HCT116 (cell line): ENCODE results near the gene ZNF783.

ENCODE experiments used
- CEBPB ChIP-seq: IDR thresholded peaks from 2 replicates; pipeline ENCODE4 v1.6.1; 2012; ENCODE audit warnings: low read depth
- EZH2 ChIP-seq: fragments of 200-600 bp; sonication (generic); IDR thresholded peaks from 2 replicates; pipeline ENCODE4 v1.6.1; 2017; ENCODE audit warnings: antibody characterized with exemption, mixed run types
- EZH2phosphoT487 ChIP-seq: fragments of 200-600 bp; IDR thresholded peaks from 2 replicates; pipeline ENCODE4 v1.6.1; 2018; ENCODE audit warnings: antibody characterized with exemption, borderline replicate concordance
- POLR2A ChIP-seq: IDR thresholded peaks from 2 replicates; pipeline ENCODE4 v1.7.0; 2011; ENCODE audit warnings: borderline replicate concordance; ENCODE audit not compliant: insufficient read depth, insufficient read length; ENCODE audit errors: extremely low read depth
- SP1 ChIP-seq: IDR thresholded peaks from 2 replicates; pipeline ENCODE4 v1.6.1; 2012; ENCODE audit warnings: low read depth
- YY1 ChIP-seq: IDR thresholded peaks from 2 replicates; pipeline ENCODE4 v1.6.1; 2011; ENCODE audit warnings: low read length, low read depth, moderate library complexity, mild to moderate bottlenecking; ENCODE audit not compliant: insufficient replicate concordance; ENCODE audit errors: extremely low read depth
- TF ChIP-seq, protein P1 (sequence below): IDR thresholded peaks from 2 replicates; pipeline ENCODE4 v1.6.1; 2012
- TF ChIP-seq, protein P2 (sequence below), 3 experiments: fragments of 200-600 bp in 1 of 3; sonication (generic) in 1 of 3; IDR thresholded peaks in 2 of 3; conservative IDR thresholded peaks in 1 of 3; 2 replicates each; pipeline ENCODE4 v1.5.1; 2012 to 2017; ENCODE audit warnings: low read depth in 2 of 3, low read length in 2 of 3, antibody characterized with exemption in 1 of 3, borderline replicate concordance in 1 of 3, control low read depth in 1 of 3, mild to moderate bottlenecking in 1 of 3, mixed read lengths in 1 of 3, mixed run types in 1 of 3, moderate library complexity in 1 of 3; ENCODE audit not compliant: insufficient read depth in 1 of 3

DNA sequence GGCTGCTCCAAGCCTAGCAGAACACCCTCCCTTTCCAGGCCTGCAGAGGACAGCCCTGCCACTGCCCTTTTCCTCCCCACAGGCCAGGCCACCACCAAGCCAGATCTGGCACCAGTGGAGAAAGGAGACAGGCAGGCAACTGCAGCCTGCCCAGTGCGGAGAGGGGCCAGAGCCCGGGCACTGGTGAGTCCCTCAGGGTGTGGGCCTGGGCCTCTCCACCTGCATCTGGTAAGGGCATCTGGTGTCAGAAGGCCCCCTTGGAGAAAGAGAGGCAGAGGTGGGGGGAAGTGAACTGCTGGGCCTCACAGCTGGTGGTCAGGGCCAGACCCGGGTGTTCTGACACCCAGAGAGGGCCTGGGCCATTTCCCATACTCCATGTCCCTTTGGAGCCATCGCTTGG is 27.9 kb downstream of the ZNF783 start:
- no peak for TF ChIP-seq CEBPB
- no peak for TF ChIP-seq YY1
- TF ChIP-seq, protein P1, sequence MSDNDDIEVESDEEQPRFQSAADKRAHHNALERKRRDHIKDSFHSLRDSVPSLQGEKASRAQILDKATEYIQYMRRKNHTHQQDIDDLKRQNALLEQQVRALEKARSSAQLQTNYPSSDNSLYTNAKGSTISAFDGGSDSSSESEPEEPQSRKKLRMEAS = no peak
- TF ChIP-seq POLR2A = no peak
- TF ChIP-seq EZH2phosphoT487 = no peak
- TF ChIP-seq, protein P2, sequence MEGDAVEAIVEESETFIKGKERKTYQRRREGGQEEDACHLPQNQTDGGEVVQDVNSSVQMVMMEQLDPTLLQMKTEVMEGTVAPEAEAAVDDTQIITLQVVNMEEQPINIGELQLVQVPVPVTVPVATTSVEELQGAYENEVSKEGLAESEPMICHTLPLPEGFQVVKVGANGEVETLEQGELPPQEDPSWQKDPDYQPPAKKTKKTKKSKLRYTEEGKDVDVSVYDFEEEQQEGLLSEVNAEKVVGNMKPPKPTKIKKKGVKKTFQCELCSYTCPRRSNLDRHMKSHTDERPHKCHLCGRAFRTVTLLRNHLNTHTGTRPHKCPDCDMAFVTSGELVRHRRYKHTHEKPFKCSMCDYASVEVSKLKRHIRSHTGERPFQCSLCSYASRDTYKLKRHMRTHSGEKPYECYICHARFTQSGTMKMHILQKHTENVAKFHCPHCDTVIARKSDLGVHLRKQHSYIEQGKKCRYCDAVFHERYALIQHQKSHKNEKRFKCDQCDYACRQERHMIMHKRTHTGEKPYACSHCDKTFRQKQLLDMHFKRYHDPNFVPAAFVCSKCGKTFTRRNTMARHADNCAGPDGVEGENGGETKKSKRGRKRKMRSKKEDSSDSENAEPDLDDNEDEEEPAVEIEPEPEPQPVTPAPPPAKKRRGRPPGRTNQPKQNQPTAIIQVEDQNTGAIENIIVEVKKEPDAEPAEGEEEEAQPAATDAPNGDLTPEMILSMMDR (IDR thresholded peaks at IDR 0.05 in 2 of 3, conservative IDR thresholded peaks at IDR 0.05 in 1 of 3; ENCODE audit: borderline replicate concordance in 1 of 3, insufficient read depth in 1 of 3, low read depth in 2 of 3, low read length in 2 of 3) = no peak
- no peak for TF ChIP-seq SP1
- TF ChIP-seq EZH2 = no peak
